Measurements from ENCODE around the gene ELOVL7.
"Not testable (repeated sequence)": the region's sequence is repeated elsewhere in the genome, so short reads cannot be mapped to it uniquely, and the experiment has no call there.

The ELOVL7 gene

GRCh38 chr5:60754495-60754894, 89.6 kb downstream of the ELOVL7 start:
- no peak for DNase-seq (ENCODE audit: low read depth, low spot score)
- in situ Hi-C loops (cut with HindIII; ENCODE audit: low sequenced_read_pairs): no loop called here
- TF ChIP-seq CTCF (IDR thresholded peaks at IDR 0.05; ENCODE audit: low read depth, low read length): no peak
- H3K4me3 ChIP-seq (ENCODE audit: low read depth, low read length): no peak overlapping the region

DNA sequence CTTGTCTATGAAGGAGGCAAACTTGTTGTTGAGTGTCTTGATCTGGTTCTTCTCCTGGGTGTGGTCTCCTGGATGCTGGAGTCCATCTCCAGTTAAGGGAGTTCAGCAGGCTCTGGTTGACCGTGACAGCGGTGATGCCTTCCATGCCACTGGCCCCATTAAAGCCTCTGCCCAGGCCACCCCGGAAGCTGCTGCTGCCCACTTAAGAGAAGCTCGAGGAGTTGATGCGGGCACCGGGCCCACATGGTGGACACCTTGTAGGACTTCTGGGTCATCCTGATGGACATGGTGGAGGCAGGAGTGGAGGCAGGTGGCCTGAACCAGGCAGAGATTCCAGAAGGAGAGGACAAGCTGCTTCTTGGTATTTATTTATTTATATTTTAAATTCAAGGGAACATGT, 99.4 kb downstream of the ELOVL7 start:
- no peak overlapping the region for H3K4me3 ChIP-seq (ENCODE audit: low read depth, low read length)
- no peak for TF ChIP-seq CTCF (IDR thresholded peaks at IDR 0.05; ENCODE audit: low read depth, low read length)
- DNase-seq (ENCODE audit: low read depth, low spot score): no peak
- in situ Hi-C loops (cut with HindIII; ENCODE audit: low sequenced_read_pairs): no loop called here

DNA sequence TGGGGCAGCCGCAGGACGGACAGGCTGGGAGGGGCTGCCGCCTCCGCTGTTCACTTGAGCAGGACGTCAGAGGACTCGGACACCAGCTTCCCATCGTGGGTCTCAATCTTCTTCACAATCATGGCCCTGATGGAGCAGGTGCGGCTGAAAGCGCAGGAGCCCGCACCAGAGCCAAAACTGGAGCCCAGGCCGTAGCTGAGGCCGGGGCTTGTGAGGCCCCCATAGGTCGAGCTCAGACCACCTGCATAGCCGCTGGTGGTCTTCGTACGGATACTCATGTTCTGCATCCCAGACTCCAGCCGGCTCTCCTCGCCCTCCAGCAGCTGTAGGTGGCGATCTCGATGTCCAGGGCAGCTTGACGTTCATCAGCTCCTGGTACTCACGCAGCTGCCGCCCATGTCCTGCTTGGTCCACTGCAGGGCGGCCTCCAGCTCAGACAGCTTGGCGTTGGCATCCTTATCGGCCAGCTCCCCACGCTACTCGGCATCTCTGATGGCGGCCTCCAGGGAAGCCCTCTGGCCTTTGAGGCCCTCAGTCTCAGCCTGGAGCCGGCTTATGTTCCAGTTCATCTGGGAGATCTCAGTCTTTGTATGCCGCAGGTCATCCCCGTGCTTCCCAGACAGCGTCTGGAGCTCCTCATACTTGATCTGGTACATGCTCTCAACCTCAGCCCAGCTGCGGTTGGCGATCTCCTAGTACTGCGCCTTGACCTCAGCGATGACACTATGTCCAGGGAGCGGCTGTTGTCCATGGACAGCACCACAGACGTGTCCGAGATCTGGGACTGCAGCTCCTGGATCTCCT, 100.4 kb downstream of the ELOVL7 start:
- TF ChIP-seq CTCF (IDR thresholded peaks at IDR 0.05; ENCODE audit: low read depth, low read length): no peak
- in situ Hi-C loops (cut with HindIII; ENCODE audit: low sequenced_read_pairs): no loop called here

DNA sequence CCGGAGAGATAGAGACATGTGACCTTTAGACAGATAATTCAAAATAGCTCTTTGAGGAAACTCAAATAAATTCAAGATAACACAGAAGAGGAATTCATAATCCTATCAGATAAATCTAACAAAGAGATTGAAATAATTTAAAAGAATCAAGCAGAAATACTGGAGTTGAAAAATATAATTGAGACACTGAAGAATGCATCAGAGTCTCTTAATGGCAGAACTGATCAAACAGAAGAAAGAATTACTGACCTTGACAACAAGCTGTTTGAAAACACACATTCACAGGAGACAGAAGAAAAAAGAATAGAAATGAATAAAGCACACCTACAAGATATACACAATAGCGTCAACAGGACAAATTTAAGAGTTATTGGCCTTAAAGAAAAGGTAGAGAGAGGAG, 103.7 kb downstream of the ELOVL7 start:
- in situ Hi-C loops (cut with HindIII; ENCODE audit: low sequenced_read_pairs): no loop called here
- no peak for DNase-seq (ENCODE audit: low read depth, low spot score)
- TF ChIP-seq CTCF (IDR thresholded peaks at IDR 0.05; ENCODE audit: low read depth, low read length): no peak
- H3K4me3 ChIP-seq (ENCODE audit: low read depth, low read length): no peak overlapping the region

More for the DNA sequence above, 100.4 kb downstream of the ELOVL7 start:
- H3K4me3 ChIP-seq (ENCODE audit: low read depth, low read length): no peak overlapping the region
- DNase-seq (ENCODE audit: low read depth, low spot score): no peak

DNA sequence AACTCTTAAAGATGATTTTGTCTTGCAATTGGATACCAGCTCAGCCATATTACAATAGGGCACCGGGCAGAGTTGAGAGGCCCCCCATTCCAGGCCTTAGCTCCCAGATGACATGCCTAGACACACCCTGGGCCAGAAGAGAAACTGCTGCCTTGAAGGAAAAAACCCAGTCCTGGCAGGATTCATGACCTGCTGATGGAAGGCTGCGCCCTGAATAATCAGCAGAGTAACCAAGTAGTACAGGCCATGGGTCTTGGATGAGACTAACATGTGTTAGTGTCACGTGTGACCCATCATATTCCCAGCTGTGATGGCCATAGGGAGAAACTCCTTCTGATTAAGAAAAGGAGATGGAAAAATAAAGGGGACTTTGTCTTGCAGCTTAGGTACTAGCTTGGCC, 105.1 kb downstream of the ELOVL7 start:
- in situ Hi-C loops (cut with HindIII; ENCODE audit: low sequenced_read_pairs): no loop called here
- H3K4me3 ChIP-seq (ENCODE audit: low read depth, low read length): no peak overlapping the region
- DNase-seq (ENCODE audit: low read depth, low spot score): no peak
- TF ChIP-seq CTCF (IDR thresholded peaks at IDR 0.05; ENCODE audit: low read depth, low read length): no peak

- no peak for TF ChIP-seq CTCF (IDR thresholded peaks at IDR 0.05; ENCODE audit: low read depth, low read length)
- no peak for DNase-seq (ENCODE audit: low read depth, low spot score)
- in situ Hi-C loops (cut with HindIII; ENCODE audit: low sequenced_read_pairs): no loop called here
- H3K4me3 ChIP-seq (ENCODE audit: low read depth, low read length): no peak overlapping the region
Observed at GRCh38 chr5:60738461-60738860, 105.6 kb downstream of the ELOVL7 start.

- in situ Hi-C loops (cut with HindIII; ENCODE audit: low sequenced_read_pairs); H3K4me3 ChIP-seq (ENCODE audit: low read depth, low read length); DNase-seq (ENCODE audit: low read depth, low spot score): not testable (repeated sequence)
Observed at GRCh38 chr5:60730858-60731257, 113.2 kb downstream of the ELOVL7 start.

Measured in astrocyte of the spinal cord (primary cell).